Stimulated activated CD4-positive, alpha-beta T cell treated with anti-CD3 and anti-CD28 coated beads, TNF-alpha, amount 100 ng/mL, for 48 hours (primary cell): Measurements from ENCODE around the gene ADD3.

Source experiments
- DNase-seq, 3 donors: peaks; one replicate each; pipeline ENCODE4 v3.0.0-alpha.2; 2020; ENCODE audit warnings: low read depth in 3 of 3

The ADD3 gene

GRCh38 chr10:110181451-110181850 lies 173.7 kb downstream of the ADD3 start:
- no peak for DNase-seq

- DNase-seq = no peak
These were observed 174.1 kb downstream of the ADD3 start for GRCh38 chr10:110181911-110182310.

- no peak for DNase-seq
These were observed 176.6 kb downstream of the ADD3 start for GRCh38 chr10:110184398-110184797.
